Nephron (organoid): Measurements from ENCODE around the gene CDC42BPG.

Experiments
- H3K27ac Mint-ChIP-seq, 3 experiments: 2 replicates each; pipeline ENCODE4 v1.8.0; 2020; ENCODE audit warnings: mixed read lengths in 3 of 3, mild to moderate bottlenecking in 2 of 3, moderate library complexity in 1 of 3
- H3K27me3 Mint-ChIP-seq: 2 replicates; pipeline ENCODE4 v1.8.0; 2021; ENCODE audit warnings: low read depth, mild to moderate bottlenecking, moderate library complexity, mixed read lengths
- H3K36me3 Mint-ChIP-seq: 2 replicates; pipeline ENCODE4 v1.8.0; 2020; ENCODE audit warnings: low read depth, mixed read lengths
- H3K4me1 Mint-ChIP-seq: 2 replicates; pipeline ENCODE4 v1.8.0; 2020; ENCODE audit warnings: mixed read lengths
- H3K4me3 Mint-ChIP-seq, 3 experiments: 2 replicates each; pipeline ENCODE4 v1.8.0; 2020; ENCODE audit warnings: mild to moderate bottlenecking in 3 of 3, mixed read lengths in 3 of 3, moderate library complexity in 2 of 3
- H3K9me3 Mint-ChIP-seq: 2 replicates; pipeline ENCODE4 v1.8.0; 2020; ENCODE audit warnings: mixed read lengths
- CTCF ChIP-seq, 3 experiments: fragments of 200-600 bp; sonication (generic); IDR thresholded peaks; one replicate each; pipeline ENCODE4 v1.5.0; 2021; ENCODE audit warnings: antibody characterized with exemption in 3 of 3; ENCODE audit not compliant: unreplicated experiment in 3 of 3

The CDC42BPG gene

GRCh38 chr11:64794526-64794925, 49.9 kb downstream of the CDC42BPG start:
- Mint-ChIP-seq H3K4me3 (no peak overlapping the region), H3K36me3 (peaks cover 9% of the 10 kb centered on the region), H3K27ac (no peak overlapping the region), H3K27me3 (peaks cover 4% of the 10 kb centered on the region), H3K9me3 (no peaks in the 10 kb centered on the region), H3K4me1 (peaks cover 2% of the 10 kb centered on the region)
- no peak for TF ChIP-seq CTCF (IDR thresholded peaks at IDR 0.05; ENCODE audit: unreplicated experiment in 3 of 3)

DNA sequence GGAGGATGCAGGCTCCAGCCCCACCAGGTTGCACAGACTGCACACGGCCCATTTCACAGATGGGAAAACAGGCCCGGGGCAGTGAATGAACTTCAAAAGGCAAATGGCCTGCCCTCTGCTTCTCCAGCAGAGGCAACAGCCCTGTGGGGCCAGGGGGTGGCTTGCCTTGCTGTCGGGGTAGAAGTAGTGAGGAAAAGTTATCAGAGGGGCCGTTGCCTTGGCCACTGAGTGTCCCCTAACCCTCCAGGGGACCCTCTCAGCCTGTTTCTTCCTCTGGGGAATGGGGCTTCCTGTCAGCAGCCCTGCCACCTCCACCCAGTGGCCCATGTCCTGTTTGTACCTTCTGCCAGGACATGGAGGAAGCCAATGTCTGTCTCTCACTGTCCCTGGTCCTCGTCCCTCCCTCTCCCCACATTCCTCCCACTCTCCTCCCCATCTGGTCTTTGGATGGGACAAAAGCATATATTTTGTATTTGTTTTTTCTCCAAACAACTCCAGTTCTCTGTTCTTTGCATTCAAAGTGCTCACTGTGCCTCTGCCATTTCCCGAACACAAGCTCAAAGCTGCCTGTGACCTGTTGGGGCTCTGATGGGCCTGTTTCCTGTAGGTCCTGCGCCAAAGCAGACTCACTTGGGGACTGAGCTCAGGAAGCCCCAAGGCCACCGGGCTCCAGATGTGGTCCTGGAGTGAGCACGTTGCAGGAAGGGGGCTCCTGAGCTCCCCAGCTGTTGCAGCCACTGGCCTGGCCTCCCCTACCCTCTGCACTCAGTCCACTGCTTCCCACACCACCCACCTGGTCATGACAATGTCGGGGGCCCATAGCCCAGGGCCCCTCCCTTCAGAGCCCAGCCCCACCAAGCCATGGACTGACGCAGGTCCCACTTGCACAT, 50.9 kb downstream of the CDC42BPG start:
- no peak for TF ChIP-seq CTCF (IDR thresholded peaks at IDR 0.05; ENCODE audit: unreplicated experiment in 3 of 3)
- Mint-ChIP-seq H3K9me3 (no peaks in the 10 kb centered on the region), H3K4me1 (no peaks in the 10 kb centered on the region), H3K4me3 (no peak overlapping the region), H3K36me3 (peaks cover 5% of the 10 kb centered on the region), H3K27me3 (peaks cover 4% of the 10 kb centered on the region), H3K27ac (no peak overlapping the region)

DNA sequence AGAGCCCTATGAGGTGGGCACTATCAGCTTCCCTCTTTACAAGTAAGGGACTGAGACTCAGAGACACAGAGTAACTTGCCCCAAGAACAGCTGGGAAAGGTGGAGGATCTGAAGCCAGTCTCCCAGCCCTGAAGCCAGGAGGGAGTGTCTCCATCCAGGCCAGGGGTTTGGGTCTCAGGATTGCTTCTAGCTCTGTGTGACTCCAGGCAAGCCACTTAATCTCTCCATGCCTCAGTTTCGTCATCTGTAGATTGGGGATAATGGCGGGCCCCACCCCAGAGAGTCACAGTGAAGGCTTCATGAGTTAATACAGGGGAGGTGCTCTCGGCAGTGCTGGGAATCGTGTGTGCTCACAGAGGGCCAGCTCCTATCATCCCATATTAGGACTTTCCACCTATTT, 52.0 kb downstream of the CDC42BPG start:
- Mint-ChIP-seq H3K9me3 (no peaks in the 10 kb centered on the region), H3K27ac (no peak overlapping the region), H3K4me3 (no peak overlapping the region), H3K27me3 (peaks cover 4% of the 10 kb centered on the region), H3K4me1 (no peaks in the 10 kb centered on the region), H3K36me3 (peaks cover 4% of the 10 kb centered on the region)
- TF ChIP-seq CTCF (IDR thresholded peaks at IDR 0.05; ENCODE audit: unreplicated experiment in 3 of 3), result no peak

DNA sequence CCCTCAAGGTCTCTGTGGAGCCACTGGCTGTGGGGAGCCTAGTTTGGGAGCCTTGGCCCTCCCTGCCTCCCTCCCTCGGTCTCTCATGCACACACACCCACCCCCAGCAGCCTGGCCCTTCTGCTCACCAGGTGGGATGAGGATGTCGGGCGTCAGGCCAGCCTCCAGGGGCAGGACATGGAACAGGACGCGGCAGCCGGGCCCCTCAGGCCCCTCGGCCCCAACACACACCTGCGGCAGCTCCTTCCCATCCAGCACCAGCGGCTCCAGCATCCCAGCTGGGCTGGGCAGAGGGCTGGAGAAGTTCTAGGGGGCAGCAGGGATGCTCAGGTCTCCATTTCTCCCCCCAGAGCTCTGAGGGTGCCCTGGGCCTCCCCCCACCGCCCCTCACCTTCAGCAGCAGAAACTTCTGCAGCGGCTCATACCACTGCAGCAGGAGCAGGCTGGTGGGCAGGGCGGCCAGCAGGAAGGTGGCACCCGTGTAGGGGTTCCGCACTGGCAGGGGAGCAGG, 52.6 kb downstream of the CDC42BPG start:
- Mint-ChIP-seq H3K4me1 (no peaks in the 10 kb centered on the region), H3K9me3 (no peaks in the 10 kb centered on the region), H3K27ac (no peak overlapping the region), H3K4me3 (no peak overlapping the region), H3K36me3 (peaks cover 4% of the 10 kb centered on the region), H3K27me3 (peaks cover 4% of the 10 kb centered on the region)
- TF ChIP-seq CTCF (IDR thresholded peaks at IDR 0.05; ENCODE audit: unreplicated experiment in 3 of 3), result no peak

- Mint-ChIP-seq H3K4me3 (no peak overlapping the region), H3K36me3 (no peaks in the 10 kb centered on the region), H3K27ac (no peak overlapping the region), H3K27me3 (peaks cover 4% of the 10 kb centered on the region), H3K4me1 (no peaks in the 10 kb centered on the region), H3K9me3 (no peaks in the 10 kb centered on the region)
- TF ChIP-seq CTCF (IDR thresholded peaks at IDR 0.05; ENCODE audit: unreplicated experiment in 3 of 3), result no peak
These were observed 54.0 kb downstream of the CDC42BPG start for GRCh38 chr11:64790205-64791095.
